Stimulated activated CD4-positive, alpha-beta T cell treated with anti-CD3 and anti-CD28 coated beads, TNF-alpha, amount 100 ng/mL, for 24 hours (primary cell): ENCODE measurements around the gene HECTD4.
"Not testable (repeated sequence)": the region's sequence is repeated elsewhere in the genome, so short reads cannot be mapped to it uniquely, and the experiment has no call there.

Experiments used
- DNase-seq, 3 experiments: peaks; one replicate each; pipeline ENCODE4 v3.0.0-alpha.2; 2020; ENCODE audit warnings: low read depth in 3 of 3

The HECTD4 gene

DNA sequence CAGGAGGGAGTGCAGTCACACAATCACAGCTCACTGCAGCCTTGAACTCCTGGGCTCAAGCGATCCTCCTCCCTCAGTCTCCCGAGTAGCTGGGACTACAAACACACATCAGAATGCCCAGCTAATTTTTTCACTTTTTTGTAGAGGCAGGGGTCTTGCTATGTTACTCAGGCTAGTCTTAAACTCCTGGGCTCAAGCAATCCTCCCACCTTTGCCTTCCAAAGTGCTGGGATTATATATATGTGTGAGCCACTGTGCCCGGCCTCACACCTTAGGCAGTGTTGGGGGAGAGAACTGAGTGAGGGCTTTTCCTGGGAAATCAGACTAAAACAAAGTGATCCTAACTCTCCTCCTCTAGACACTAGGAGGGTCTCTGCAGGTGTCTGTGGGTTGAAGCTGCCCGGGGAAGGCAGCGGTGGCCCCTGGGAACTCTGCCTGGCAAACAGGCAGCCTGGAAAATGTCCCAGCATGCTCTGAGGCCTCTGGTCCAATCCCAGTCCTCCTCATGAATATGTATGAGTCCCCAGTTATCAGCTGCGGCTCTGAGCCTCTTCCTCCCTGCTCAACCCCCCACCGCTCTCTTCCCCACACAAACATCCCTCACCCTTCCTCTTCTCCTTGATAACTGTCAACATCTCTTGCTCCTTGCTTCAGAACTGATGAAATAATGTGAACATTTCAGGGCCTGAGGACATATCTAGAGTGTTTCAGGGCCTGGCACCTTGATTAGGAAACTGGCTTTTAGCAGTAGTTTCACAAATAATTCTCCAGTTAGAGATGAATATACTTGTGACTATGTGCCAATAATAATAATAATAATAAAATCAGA lies 265.8 kb downstream of the HECTD4 start:
- DNase-seq: no peak

DNA sequence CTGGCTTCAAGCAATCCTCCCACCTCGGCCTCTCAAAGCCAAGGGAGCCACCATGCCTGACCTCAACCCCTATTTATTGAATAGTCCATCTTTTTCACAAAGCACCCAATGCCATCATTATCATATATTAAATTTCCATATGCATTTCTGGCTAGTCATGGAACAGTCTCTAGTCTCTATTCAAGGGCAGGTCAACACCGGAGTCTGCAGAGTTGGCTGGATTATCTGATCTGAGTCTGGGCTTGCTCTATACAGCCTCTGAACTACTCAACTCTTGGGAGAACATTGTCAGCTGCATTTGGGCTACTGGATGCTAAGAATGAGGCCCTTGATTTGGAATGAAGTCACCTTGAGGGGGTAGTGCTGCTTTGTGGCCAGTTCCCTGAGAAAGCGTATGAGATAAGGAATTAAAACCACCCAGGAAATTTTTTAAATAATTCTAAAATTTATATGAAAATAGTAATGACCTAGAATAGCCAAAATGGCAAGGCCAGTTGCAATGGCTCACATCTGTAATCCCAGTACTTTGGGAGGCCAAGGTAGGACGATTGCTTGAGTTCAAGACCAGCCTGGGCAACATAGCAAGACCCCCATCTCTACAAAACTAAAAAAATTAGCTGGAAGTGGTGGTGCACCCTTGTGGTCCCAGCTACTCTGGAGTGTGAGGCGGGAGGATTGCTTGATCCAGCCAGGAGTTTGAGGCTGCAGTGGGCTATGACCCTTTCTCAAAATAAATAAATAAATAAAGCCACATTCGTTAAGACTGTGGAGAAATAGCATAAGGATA lies 266.8 kb downstream of the HECTD4 start:
- no peak for DNase-seq

DNA sequence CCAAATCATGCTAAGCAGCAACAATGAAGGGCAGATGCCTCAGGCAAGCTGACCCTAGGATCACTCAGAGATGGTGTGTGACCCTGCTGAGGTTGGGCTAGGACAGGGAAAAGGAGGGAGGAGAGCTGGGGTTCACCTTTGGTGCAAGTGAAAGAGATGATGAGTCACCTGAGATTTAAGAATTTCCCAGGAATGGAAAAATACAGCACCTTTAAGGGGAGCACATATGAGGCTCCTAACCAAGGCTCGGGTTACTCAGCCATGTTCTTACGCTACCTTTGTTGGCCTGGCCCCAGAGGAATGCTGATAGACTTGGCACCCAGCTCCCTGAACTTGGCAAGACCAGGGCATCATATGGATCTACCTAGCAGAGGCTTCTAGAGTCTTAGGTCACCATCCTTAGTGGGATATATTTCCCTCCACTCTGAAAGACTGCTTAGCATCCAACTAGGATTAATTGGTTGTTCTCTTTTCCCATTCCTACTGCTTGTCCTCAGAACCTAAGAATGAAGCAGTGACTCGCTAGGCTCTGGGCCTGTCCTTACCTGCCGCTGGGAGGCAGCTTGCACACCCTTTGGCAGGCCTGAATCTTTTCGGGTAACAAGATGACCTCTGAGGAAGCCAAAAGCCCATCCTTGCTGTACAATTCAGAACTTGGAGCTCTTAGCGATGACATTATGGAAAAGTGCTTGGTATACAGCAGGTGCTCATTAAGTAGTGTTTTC lies 269.7 kb downstream of the HECTD4 start:
- no peak for DNase-seq

DNA sequence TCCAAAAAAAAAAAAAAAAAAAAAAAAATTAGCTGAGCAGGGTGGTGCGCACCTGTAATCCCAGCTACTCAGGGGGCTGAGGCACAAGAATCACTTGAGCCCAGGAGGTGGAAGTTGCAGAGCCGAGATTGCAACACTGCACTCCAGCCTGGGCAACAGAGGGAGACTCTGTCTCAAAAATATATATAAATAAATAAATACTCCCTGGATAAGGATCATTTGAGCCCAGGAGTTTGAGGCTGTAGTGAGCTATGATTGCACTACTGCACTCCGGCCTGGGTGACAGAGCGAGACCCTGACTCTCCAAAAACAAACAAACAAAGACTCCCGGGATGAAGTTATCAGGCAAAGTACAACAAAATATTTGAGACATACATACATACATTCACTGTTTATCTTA lies 270.3 kb downstream of the HECTD4 start:
- no peak for DNase-seq

DNA sequence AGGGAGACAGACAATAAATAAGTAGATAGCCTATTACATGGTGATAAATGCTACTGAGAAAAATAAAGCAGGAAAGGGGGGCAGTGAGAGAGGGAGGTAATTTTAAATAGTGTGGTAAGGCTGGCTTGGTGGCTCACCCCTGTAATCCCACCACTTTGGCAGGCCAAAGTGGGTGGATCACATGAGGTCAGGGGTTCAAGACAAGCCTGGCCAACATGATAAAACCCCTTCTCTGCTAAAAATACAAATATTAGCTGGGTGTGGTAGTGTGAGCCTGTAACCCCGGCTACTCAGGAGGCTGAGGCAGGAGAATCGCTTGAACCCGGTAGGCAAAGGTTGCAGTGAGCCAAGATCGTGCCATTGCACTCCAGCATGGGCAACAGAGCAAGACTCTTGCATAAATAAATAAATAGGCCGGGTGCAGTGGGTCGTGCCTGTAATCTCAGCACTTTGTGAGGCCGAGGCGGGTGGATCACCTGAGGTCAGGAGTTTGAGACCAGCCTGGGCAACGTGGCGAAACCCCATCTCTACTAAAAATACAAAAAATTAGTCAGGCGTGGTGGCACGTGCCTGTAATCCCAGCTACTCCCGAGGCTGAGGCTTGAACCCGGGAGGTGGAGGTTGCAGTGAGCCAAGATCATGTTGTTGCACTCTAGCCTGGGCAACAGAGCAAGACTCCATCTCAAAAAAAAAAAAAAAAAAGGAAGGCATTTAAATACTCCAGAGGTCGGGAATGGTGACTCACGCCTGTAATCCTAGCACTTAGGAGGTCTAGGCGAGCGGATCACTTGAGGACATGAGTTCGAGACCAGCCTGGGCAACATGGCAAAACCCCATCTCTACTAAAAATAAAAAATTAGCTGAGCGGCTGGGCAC lies 271.2 kb downstream of the HECTD4 start:
- DNase-seq: not testable (repeated sequence)
